Heart right ventricle (tissue), 16 donors: Measurements from ENCODE around the gene ALK. TPM values are rescaled to one million over a fixed set of nuclear protein-coding genes. Genes with fewer than 3 reads are reported as not detected.

Source experiments
- ATAC-seq, 8 donors: fragments of 200-7000 bp; cut with Tn5 transposase; one replicate each; pipeline ENCODE4 v1.9.1; 2020; ENCODE audit warnings: mild to moderate bottlenecking in 8 of 8, moderate library complexity in 8 of 8, moderate number of reproducible peaks in 1 of 8
- DNase-seq, 2 donors: peaks; one replicate each; pipeline ENCODE4 v3.0.0-alpha.2; 2020
- H3K27ac ChIP-seq, 10 donors: fragments of 200-600 bp; sonication (generic) in 2 of 10; one replicate each; pipeline versions ENCODE4 v1.5.0 to v1.8.0; 2020 to 2022; ENCODE audit warnings: mild to moderate bottlenecking in 3 of 10
- H3K27me3 ChIP-seq, 7 donors: fragments of 200-600 bp; one replicate each; pipeline ENCODE4 v1.8.0; 2021 to 2022; ENCODE audit warnings: mild to moderate bottlenecking in 2 of 7
- H3K36me3 ChIP-seq, 9 donors: fragments of 200-600 bp; sonication (generic) in 1 of 9; one replicate each; pipeline versions ENCODE4 v1.5.0 to v1.8.0; 2020 to 2022; ENCODE audit warnings: mild to moderate bottlenecking in 2 of 9
- H3K4me1 ChIP-seq, 9 donors: fragments of 200-600 bp; sonication (generic) in 1 of 9; one replicate each; pipeline versions ENCODE4 v1.5.0 to v1.8.0; 2020 to 2022; ENCODE audit warnings: mild to moderate bottlenecking in 4 of 9
- H3K4me3 ChIP-seq, 10 donors: fragments of 200-600 bp; sonication (generic) in 2 of 10; one replicate each; pipeline versions ENCODE4 v1.5.0 to v1.8.0; 2020 to 2022; ENCODE audit warnings: mild to moderate bottlenecking in 7 of 10, moderate library complexity in 2 of 10
- H3K9me3 ChIP-seq, 11 donors: fragments of 200-600 bp in 10 of 11; sonication (generic) in 2 of 11; one replicate each; pipeline versions ENCODE4 v1.5.0 to v1.8.0; 2013 to 2022; ENCODE audit warnings: mild to moderate bottlenecking in 2 of 11, control low read depth in 1 of 11, moderate library complexity in 1 of 11
- WGBS, 2 donors: extraction: QIAGEN DNeasy Blood & Tissue Kit; methylation state at CpG; one replicate each; pipeline ENCODE4 v1.1.7; 2013; ENCODE audit warnings: inconsistent platforms in 1 of 2; 5-methylcytosine and 5-hydroxymethylcytosine counted together
- intact Hi-C, 10 donors: fragments of 100-400 bp; cut with DNase I; formaldehyde crosslinking; loops; one replicate each; pipeline versions ENCODE4 v1.11.1 to v1.14.2; 2022
- polyA plus RNA-seq, 2 donors: library from polyadenylated mRNA; stranded (reverse); fragments of 200-250 nt; gene quantifications; one replicate each; pipeline ENCODE4 v1.2.3, GENCODE V29; 2013
- total RNA-seq, 10 donors: library from RNA; stranded (reverse); fragmentation: NEBNext Ultra II Directional in 3 of 10; extraction: Animal tissue kit (Norgen Biotek cat#: 25700) in 3 of 10; gene quantifications; one replicate each; pipeline versions ENCODE4 v1.2.1 to v1.2.4, GENCODE V29; 2021 to 2023
- TF ChIP-seq, protein P1 (sequence below), 9 donors: fragments of 200-600 bp; sonication (generic) in 2 of 9; IDR thresholded peaks; one replicate each; pipeline versions ENCODE4 v1.5.0 to v1.8.0; 2021 to 2022; ENCODE audit warnings: antibody characterized with exemption in 9 of 9, mild to moderate bottlenecking in 5 of 9, moderate library complexity in 1 of 9
- donor health status: Arrhythmogenic right ventricular cardiomyopathy.
- donor health status: ischemic (EF 13 %, LVEDD 7.1; RV severe dilation, severe dysfunction).
- donor health status: healthy with polysubstance abuse.
- donor health status: DM: no; HTN: yes; CAD: no.
- donor health status: DM: no; HTN: no; CAD: no.
- donor health status: ischemic (EF 25% LVEDD 6.9; RV normal size, moderate dysfunction).
- donor health status: ischemic (EF 25% LVEDD 5.7; RV mildly dilated, moderate dysfunction).
- donor health status: healthy.
- donor health status: DM: yes; HTN: yes; CAD: no.
- donor health status: Ischemic cardiomyopathy.
- donor health status: ischemic (EF 35%, LVEDD 5.7; RV mildly dilated, moderate dysfunction).
- donor health status: nonischemic (EF 11% LVEDD 7.7; RV severe dilation, severe dysfunction).
- donor health status: DM: yes; HTN: yes; CAD: no.
- donor health status: PGD.
- donor health status: ischemic (EF 29% LVEDD 5.4; RV normal size, mild dysfunction).
- donor health status: nonischemic (EF 23%, LVEDD 6.1; RV moderate dilation, normal function).

The ALK gene
- total and polyA plus RNA-seq, 12 donors, result 0.01 to 0.24 (median 0.08) TPM; not detected in 7

DNA sequence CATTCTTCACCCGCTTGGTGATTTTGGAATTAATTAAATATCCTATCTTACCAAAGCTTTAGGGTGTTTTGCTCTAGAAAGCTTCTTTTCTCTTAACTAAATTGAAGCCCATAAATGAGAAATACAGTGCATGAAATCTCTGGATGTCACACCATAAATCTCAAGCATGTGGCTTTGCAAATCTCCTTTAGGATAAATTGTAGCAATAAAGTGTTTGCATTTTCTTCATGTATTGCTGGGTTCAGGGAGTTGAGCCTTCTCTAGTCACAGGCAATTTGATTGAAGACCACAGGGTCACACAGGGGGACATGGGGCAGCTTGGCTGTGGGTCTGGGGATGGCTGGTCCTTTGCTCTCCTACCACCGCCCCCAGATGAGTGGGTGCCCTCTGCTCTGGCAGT, 442.0 kb downstream of the ALK start:
- WGBS, 2 donors, result 92 to 96% methylated on average over 2 of the region's 2 CpGs
- TF ChIP-seq, protein P1, sequence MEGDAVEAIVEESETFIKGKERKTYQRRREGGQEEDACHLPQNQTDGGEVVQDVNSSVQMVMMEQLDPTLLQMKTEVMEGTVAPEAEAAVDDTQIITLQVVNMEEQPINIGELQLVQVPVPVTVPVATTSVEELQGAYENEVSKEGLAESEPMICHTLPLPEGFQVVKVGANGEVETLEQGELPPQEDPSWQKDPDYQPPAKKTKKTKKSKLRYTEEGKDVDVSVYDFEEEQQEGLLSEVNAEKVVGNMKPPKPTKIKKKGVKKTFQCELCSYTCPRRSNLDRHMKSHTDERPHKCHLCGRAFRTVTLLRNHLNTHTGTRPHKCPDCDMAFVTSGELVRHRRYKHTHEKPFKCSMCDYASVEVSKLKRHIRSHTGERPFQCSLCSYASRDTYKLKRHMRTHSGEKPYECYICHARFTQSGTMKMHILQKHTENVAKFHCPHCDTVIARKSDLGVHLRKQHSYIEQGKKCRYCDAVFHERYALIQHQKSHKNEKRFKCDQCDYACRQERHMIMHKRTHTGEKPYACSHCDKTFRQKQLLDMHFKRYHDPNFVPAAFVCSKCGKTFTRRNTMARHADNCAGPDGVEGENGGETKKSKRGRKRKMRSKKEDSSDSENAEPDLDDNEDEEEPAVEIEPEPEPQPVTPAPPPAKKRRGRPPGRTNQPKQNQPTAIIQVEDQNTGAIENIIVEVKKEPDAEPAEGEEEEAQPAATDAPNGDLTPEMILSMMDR (IDR thresholded peaks at IDR 0.05), result no peak
- Histone ChIP-seq H3K36me3 (no peaks in the 10 kb centered on the region), H3K27ac (no peak overlapping the region), H3K9me3 (no peaks in the 10 kb centered on the region), H3K27me3 (peaks cover 0 to 4% (median 0%) of the 10 kb centered on the region in 7 donors), H3K4me1 (no peaks in the 10 kb centered on the region), H3K4me3 (no peak overlapping the region)
- DNase-seq (no peak), ATAC-seq (no peak)
- intact Hi-C loops, result no loop called here

DNA sequence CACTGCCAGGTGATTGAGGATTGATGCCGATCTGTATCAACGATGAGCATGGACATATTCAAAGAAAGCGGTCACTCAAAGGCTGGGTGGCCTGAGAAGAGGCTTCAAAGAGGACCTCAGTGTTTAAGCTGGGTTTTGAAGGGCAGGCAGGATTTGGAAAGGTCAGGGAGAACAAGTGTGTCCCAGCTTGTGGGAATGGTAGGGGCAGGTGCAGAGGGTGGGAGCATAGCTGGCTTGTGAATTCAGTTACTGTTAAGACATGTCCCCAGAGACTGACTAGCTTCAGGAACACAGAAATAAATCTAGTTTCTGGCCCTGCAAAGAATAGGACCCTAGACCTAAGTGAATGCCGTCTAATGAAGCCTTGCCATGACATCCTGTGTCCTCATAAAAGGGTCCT, 442.7 kb downstream of the ALK start:
- Histone ChIP-seq H3K36me3 (no peaks in the 10 kb centered on the region), H3K9me3 (no peaks in the 10 kb centered on the region), H3K4me1 (no peaks in the 10 kb centered on the region), H3K27ac (no peak overlapping the region), H3K27me3 (peaks cover 0 to 4% (median 0%) of the 10 kb centered on the region in 7 donors), H3K4me3 (no peak overlapping the region)
- ATAC-seq, result no peak
- intact Hi-C loops, result no loop called here
- no peak for DNase-seq
- 92 to 94% methylated on average over 4 of the region's 4 CpGs for WGBS, 2 donors
- TF ChIP-seq, protein P1 (IDR thresholded peaks at IDR 0.05), result no peak

DNA sequence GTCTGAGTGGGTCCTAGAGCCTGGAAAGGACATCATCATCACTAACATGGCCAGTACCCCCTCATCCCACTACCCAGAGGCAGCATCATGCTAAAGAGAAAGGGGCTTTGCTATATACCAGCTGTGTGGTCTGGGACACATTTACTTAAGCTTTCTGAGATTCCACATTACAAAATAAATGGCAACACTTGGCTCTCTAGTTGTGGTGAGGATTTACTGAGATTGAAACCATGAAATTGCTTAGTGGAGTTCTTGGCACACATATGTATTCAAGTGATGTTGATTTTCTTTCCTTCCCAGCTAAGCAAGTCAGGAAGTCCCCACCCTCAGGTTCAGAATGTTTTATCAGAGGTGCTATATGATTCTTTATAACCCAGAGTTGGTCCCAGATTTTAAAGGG, 444.2 kb downstream of the ALK start:
- no peaks in the 10 kb centered on the region for H3K4me1 ChIP-seq
- ATAC-seq, result no peak

DNA sequence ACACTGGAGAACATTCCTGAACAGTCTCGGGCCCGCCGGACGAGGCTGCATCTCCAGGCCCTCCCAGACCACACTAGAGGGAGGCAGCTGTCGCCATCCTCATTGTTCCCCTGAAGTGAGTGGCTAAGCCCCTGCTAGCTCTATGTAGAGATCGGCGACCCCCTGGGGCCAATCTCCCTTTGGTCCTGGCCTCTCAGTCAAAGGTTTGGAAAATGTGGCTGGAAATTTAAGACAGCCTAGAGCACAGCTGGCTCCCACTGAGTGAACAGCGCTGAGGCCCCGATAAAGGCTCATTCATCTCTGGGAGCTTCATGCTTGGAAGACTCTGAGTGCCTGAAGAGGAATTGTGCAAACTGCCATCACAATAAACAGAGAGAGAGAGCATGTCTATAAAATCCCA, 445.9 kb downstream of the ALK start:
- peaks cover 0 to 4% (median 0%) of the 10 kb centered on the region in 7 donors for H3K27me3 ChIP-seq
- WGBS, 2 donors, result 82 to 86% methylated on average over 9 of the region's 9 CpGs
- intact Hi-C loops, result no loop called here

More for the DNA sequence above, 444.2 kb downstream of the ALK start:
- Histone ChIP-seq H3K36me3 (no peaks in the 10 kb centered on the region), H3K27me3 (peaks cover 0 to 4% (median 0%) of the 10 kb centered on the region in 7 donors), H3K27ac (no peak overlapping the region), H3K4me3 (no peak overlapping the region), H3K9me3 (peaks cover 0 to 14% (median 0%) of the 10 kb centered on the region in 11 donors)
- intact Hi-C loops, result no loop called here
- no peak for DNase-seq
- TF ChIP-seq, protein P1 (IDR thresholded peaks at IDR 0.05), result no peak

More for the DNA sequence above, 445.9 kb downstream of the ALK start:
- DNase-seq (no peak), ATAC-seq (no peak)
- Histone ChIP-seq H3K4me3 (no peak overlapping the region), H3K9me3 (peaks cover 0 to 28% (median 0%) of the 10 kb centered on the region in 11 donors), H3K27ac (no peak overlapping the region), H3K4me1 (no peaks in the 10 kb centered on the region), H3K36me3 (no peaks in the 10 kb centered on the region)
- TF ChIP-seq, protein P1 (IDR thresholded peaks at IDR 0.05), result no peak
